Parathyroid adenoma (tissue), 2 donors: ENCODE measurements around the gene EIPR1.

ENCODE experiments used
- H2AFZ ChIP-seq: fragments of 300-600 bp; sonication (generic); one replicate; pipeline ENCODE4 v1.7.0; 2017; ENCODE audit warnings: antibody characterized with exemption, mild to moderate bottlenecking
- H3K27ac ChIP-seq: fragments of 300-600 bp; sonication (generic); one replicate; pipeline ENCODE4 v1.7.0; 2017
- H3K27me3 ChIP-seq: fragments of 300-600 bp; sonication (generic); one replicate; pipeline ENCODE4 v1.7.0; 2017; ENCODE audit warnings: low read length; ENCODE audit not compliant: control insufficient read depth, insufficient read depth
- H3K36me3 ChIP-seq: fragments of 300-600 bp; sonication (generic); one replicate; pipeline ENCODE4 v1.7.0; 2017; ENCODE audit warnings: low read length; ENCODE audit not compliant: control insufficient read depth, insufficient read depth
- H3K4me1 ChIP-seq: fragments of 300-600 bp; sonication (generic); one replicate; pipeline ENCODE4 v1.7.0; 2017; ENCODE audit warnings: control low read depth
- H3K4me2 ChIP-seq: fragments of 300-600 bp; sonication (generic); one replicate; pipeline ENCODE4 v1.7.0; 2017; ENCODE audit warnings: low read length
- H3K4me3 ChIP-seq: fragments of 300-600 bp; sonication (generic); one replicate; pipeline ENCODE4 v1.7.0; 2017; ENCODE audit warnings: low read depth, low read length
- H3K79me2 ChIP-seq: fragments of 300-600 bp; sonication (generic); one replicate; pipeline ENCODE4 v1.7.0; 2017; ENCODE audit warnings: control low read depth
- H3K9ac ChIP-seq: fragments of 300-600 bp; sonication (generic); one replicate; pipeline ENCODE4 v1.7.0; 2017; ENCODE audit warnings: mild to moderate bottlenecking
- H3K9me3 ChIP-seq: fragments of 300-600 bp; sonication (generic); one replicate; pipeline ENCODE4 v1.7.0; 2017; ENCODE audit warnings: low read length; ENCODE audit not compliant: control insufficient read depth
- TF ChIP-seq, protein P1 (sequence below): fragments of 300-600 bp; sonication (generic); IDR thresholded peaks from one replicate; pipeline ENCODE4 v1.7.0; 2017; ENCODE audit warnings: antibody characterized with exemption, mild to moderate bottlenecking
- donor health status: primary hyperparathyroidism.

The EIPR1 gene

DNA sequence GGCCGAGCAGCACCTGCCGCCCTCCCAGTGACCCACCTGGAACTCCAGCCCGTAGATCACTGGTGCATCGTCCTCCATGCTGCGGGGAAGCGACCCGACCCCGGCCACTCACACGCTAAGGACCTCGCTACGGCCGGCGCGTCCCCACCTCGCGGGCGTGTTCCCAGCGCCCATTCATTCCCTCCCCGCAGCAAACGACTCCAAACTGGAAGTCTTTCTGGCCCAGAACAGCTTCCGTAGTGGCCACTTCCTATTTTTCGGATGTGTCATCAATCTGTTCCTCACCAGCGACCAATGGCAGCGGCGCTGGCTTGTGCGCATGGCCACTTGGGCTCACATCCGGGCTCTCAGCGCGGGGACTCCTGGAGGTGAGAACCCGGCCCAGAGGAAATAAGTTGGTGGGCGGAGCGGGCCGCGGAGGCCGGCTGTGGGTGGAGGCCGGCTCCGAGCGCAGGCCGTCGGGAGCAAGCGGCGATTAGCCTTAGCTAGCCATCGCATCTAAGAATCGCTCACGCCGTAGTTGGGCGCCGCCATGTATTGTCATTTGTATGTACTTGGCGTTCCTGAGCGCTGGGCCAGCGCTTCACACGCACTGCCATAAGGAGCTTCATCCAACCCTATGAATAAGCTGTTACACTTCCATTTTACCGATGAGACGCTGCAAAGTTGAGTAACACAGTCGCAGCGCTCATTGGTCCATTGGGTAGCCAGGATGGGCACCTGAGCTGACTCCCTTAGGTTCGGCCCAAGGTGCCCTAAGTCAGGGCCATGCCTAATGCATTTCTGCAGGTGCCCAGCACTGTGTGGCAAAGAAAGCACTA, at the start of gene EIPR1:
Gene EIPR1, minus strand, starts transcription at position 207 of the 821 bp plus-strand sequence. Its CDS starts 129 bp downstream, at position 78.
- Histone ChIP-seq H3K9me3 (no peaks in the 10 kb centered on the region), H3K9ac (no peak within 1 kb of the TSS), H3K27ac (peak within 1 kb of the TSS; percentile 81), H3K4me1 (peaks cover 10% of the 10 kb centered on the region), H3K36me3 (no peaks in the 10 kb centered on the region), H3K4me3 (peak within 1 kb of the TSS; percentile 64), H2AFZ (peak within 1 kb of the TSS; percentile 65), H3K79me2 (peaks cover 12% of the 10 kb centered on the region), H3K27me3 (no peaks in the 10 kb centered on the region), H3K4me2 (peak within 1 kb of the TSS; percentile 82)
- TF ChIP-seq, protein P1, sequence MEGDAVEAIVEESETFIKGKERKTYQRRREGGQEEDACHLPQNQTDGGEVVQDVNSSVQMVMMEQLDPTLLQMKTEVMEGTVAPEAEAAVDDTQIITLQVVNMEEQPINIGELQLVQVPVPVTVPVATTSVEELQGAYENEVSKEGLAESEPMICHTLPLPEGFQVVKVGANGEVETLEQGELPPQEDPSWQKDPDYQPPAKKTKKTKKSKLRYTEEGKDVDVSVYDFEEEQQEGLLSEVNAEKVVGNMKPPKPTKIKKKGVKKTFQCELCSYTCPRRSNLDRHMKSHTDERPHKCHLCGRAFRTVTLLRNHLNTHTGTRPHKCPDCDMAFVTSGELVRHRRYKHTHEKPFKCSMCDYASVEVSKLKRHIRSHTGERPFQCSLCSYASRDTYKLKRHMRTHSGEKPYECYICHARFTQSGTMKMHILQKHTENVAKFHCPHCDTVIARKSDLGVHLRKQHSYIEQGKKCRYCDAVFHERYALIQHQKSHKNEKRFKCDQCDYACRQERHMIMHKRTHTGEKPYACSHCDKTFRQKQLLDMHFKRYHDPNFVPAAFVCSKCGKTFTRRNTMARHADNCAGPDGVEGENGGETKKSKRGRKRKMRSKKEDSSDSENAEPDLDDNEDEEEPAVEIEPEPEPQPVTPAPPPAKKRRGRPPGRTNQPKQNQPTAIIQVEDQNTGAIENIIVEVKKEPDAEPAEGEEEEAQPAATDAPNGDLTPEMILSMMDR, result no peak

DNA sequence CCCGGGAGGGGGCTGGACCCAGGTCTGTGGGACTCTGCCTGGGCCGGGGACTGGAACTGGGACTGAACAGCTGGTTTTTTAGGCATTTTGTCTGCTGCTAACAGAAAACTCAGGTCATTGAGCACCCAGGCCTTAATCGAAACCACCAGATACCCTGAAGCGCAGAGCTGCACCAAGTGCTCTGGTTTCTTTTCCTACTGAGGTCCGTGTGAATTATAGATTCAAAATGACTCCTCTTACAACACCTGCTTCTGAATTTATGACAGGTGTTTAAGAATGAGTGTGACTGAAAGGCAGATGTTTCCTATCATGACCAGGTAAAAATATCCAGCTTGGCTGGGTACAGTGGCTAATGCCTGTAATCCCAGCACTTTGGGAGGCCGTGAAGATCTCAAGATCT, 49.7 kb upstream of the EIPR1 start:
- TF ChIP-seq, protein P1, result no peak
- no peaks in the 10 kb centered on the region for H3K27me3 ChIP-seq
- no peaks in the 10 kb centered on the region for H3K36me3 ChIP-seq

DNA sequence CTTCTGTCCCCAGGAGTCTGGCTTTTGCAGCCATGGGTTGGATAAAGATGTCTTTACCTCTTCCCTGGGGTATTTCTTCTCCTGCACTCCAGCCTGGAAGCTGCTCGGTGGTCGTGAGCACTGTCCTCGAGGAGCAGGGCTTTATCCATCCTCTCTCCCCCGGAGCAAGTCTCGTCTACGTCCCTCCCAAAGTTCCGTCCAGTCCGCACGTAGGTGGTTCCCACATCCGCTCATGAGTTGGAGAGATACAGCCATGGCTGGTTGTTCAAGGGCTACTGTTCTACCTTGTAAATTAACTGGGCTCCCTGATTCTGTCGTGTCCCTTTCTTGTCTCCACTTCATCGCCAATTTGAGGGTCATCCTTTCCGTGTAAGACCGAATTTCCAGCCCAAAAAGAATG, 49.0 kb upstream of the EIPR1 start:
- H3K4me2 ChIP-seq, result no peak overlapping the region
- H2AFZ ChIP-seq, result no peak overlapping the region
- H3K4me1 ChIP-seq, result no peaks in the 10 kb centered on the region
- no peaks in the 10 kb centered on the region for H3K36me3 ChIP-seq
- no peaks in the 10 kb centered on the region for H3K9me3 ChIP-seq
- no peak overlapping the region for H3K9ac ChIP-seq
- no peaks in the 10 kb centered on the region for H3K27me3 ChIP-seq
- TF ChIP-seq, protein P1, result no peak
- H3K4me3 ChIP-seq, result no peak overlapping the region
- peaks cover 37% of the 10 kb centered on the region for H3K79me2 ChIP-seq
- H3K27ac ChIP-seq, result no peak overlapping the region

More for the DNA sequence above, 49.7 kb upstream of the EIPR1 start:
- H3K4me1 ChIP-seq, result no peaks in the 10 kb centered on the region
- no peaks in the 10 kb centered on the region for H3K9me3 ChIP-seq
- no peak overlapping the region for H3K4me2 ChIP-seq
- H3K4me3 ChIP-seq, result no peak overlapping the region
- H3K27ac ChIP-seq, result no peak overlapping the region
- H2AFZ ChIP-seq, result no peak overlapping the region
- H3K9ac ChIP-seq, result no peak overlapping the region
- H3K79me2 ChIP-seq, result peaks cover 33% of the 10 kb centered on the region

DNA sequence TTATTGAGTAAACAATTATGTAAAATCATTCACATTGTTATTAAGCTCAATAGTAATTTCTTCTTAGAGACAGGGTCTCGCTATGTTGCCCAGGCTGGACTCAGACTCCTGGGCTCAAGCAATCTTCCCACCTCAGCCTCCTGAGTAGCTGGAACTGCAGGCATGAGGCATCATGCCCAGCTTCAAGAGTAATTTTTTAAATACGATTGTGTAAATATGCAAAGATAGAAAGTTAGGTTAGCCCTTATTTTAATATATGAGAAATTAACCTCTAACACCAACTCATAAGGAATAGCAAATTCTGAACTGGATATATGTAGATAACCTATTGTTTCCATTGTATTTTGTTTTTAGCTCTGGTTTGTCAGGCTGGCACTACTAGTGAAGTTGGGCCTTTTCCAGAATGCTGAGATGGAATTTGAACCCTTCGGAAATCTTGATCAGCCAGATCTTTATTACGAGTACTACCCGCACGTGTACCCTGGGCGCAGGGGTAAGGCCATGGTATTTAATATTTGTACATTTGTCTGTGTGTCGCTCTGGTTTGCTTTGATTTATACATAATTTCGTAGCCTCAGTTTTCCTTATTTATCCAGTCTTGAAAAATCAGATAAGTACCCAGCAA, 46.7 kb upstream of the EIPR1 start:
- TF ChIP-seq, protein P1, result no peak
- Histone ChIP-seq H3K36me3 (no peaks in the 10 kb centered on the region), H3K4me2 (no peak overlapping the region), H3K27me3 (no peaks in the 10 kb centered on the region), H3K4me3 (no peak overlapping the region), H3K9ac (no peak overlapping the region), H3K9me3 (no peaks in the 10 kb centered on the region), H3K27ac (no peak overlapping the region), H2AFZ (no peak overlapping the region), H3K4me1 (no peaks in the 10 kb centered on the region), H3K79me2 (peaks cover 44% of the 10 kb centered on the region)
